ENCODE results near the gene ADORA3. TPM values are rescaled to one million over a fixed set of nuclear protein-coding genes. Genes with fewer than 3 reads are reported as not detected.
A peak's percentile ranks its signal among the peaks of the same experiment; 100 is the strongest.

Gene ADORA3
- total and polyA plus RNA-seq, 2 of the 8 experiments (the other 6 are each of a cell fraction or from before 2014, with no cell fraction given) = 0.03 TPM; not detected in 1

- no peak overlapping the region for H2BK12ac ChIP-seq (ENCODE audit: low read depth, low read length)
- TF ChIP-seq BACH1 (IDR thresholded peaks at IDR 0.05; ENCODE audit: low read length) (no peak), BCL11A (IDR thresholded peaks at IDR 0.05; ENCODE audit: low read depth in 2 of 2, low read length in 2 of 2) (no peak), SP2 (IDR thresholded peaks at IDR 0.05; ENCODE audit: low read length) (no peak), HDAC2 (IDR thresholded peaks at IDR 0.05; ENCODE audit: borderline replicate concordance in 1 of 2, low read depth in 2 of 2, low read length in 2 of 2) (no peak), EGR1 (IDR thresholded peaks at IDR 0.05; ENCODE audit: borderline replicate concordance, low read depth, low read length) (no peak), POLR2AphosphoS5 (IDR thresholded peaks at IDR 0.05; ENCODE audit: low read depth, low read length) (no peak), SAP30 (IDR thresholded peaks at IDR 0.05; ENCODE audit: insufficient read depth, insufficient replicate concordance, low read length) (no peak), CTBP2 (IDR thresholded peaks at IDR 0.05; ENCODE audit: borderline replicate concordance, insufficient read depth, insufficient read length, low read length) (no peak), KDM4A (IDR thresholded peaks at IDR 0.05; ENCODE audit: low read depth, low read length, severe bottlenecking) (no peak), TBP (IDR thresholded peaks at IDR 0.05; ENCODE audit: low read depth, low read length) (no peak), SP1 (IDR thresholded peaks at IDR 0.05; ENCODE audit: low read depth, low read length) (no peak), RBBP5 (IDR thresholded peaks at IDR 0.05; ENCODE audit: borderline replicate concordance, low read depth, low read length) (no peak), POLR2A (IDR thresholded peaks at IDR 0.05; ENCODE audit: control extremely low read depth in 1 of 2, low read depth in 2 of 2, low read length in 2 of 2) (no peak)
Measured at GRCh38 chr1:111515291-111516004, 12.0 kb upstream of the ADORA3 start.

More at GRCh38 chr1:111515291-111516004, 12.0 kb upstream of the ADORA3 start:
- Histone ChIP-seq H3K27me3 (replicated peaks in 1 of 4; ENCODE audit: control insufficient read depth in 3 of 4, extremely low read depth in 1 of 4, insufficient read depth in 3 of 4, low read length in 3 of 4) (peaks cover 0 to 1% (median 0%) of the 10 kb centered on the region in 4 experiments; a peak in 2 of 7 replicates), H2AFZ (ENCODE audit: low read length) (peak overlapping the region; percentile 93), H2BK15ac (ENCODE audit: low read length) (0 out of 2 replicates have a peak overlapping the region, but pooled peaks have one; percentile 16), H3K9ac (replicated peaks in 1 of 4; ENCODE audit: extremely low read depth in 1 of 4, low read depth in 3 of 4, low read length in 3 of 4) (no peak overlapping the region), H4K20me1 (replicated peaks in 1 of 2; ENCODE audit: control insufficient read depth in 1 of 2, insufficient read depth in 2 of 2, low read length in 2 of 2) (no peaks in the 10 kb centered on the region), H4K5ac (ENCODE audit: insufficient read length, low read depth, low read length) (peak overlapping the region; percentile 26), H3K23me2 (ENCODE audit: low read depth, low read length) (no peaks in the 10 kb centered on the region), H3K79me1 (ENCODE audit: low read depth, low read length) (no peaks in the 10 kb centered on the region), H4K91ac (replicated peaks; ENCODE audit: insufficient read length, low read length) (peak overlapping the region; percentile 81), H3K79me2 (ENCODE audit: control insufficient read depth in 1 of 2, insufficient read depth in 2 of 2, low read length in 2 of 2) (no peaks in the 10 kb centered on the region), H3K56ac (replicated peaks; ENCODE audit: insufficient read length, low read depth, low read length) (no peak overlapping the region), H3K4ac (replicated peaks; ENCODE audit: insufficient read length, low read depth, low read length) (no peak overlapping the region), H2BK5ac (ENCODE audit: low read depth, low read length) (no peak overlapping the region), H3K14ac (ENCODE audit: insufficient read length) (no peak overlapping the region), H2AK5ac (ENCODE audit: low read depth, low read length) (no peak overlapping the region), H3K18ac (ENCODE audit: extremely low read depth, low read length) (no peak overlapping the region; the same call in 1 of the 2 replicates), H3K9me3 (ENCODE audit: insufficient read depth in 2 of 2, low read depth in 1 of 2, low read length in 1 of 2) (no peaks in the 10 kb centered on the region), H2BK120ac (replicated peaks; ENCODE audit: low read depth, low read length) (no peak overlapping the region), H3K4me2 (ENCODE audit: insufficient read depth in 1 of 2, low read depth in 2 of 2, low read length in 2 of 2) (peak overlapping the region; percentile 9 to 44; a peak in 3 of 4 replicates), H3K27ac (ENCODE audit: low read depth, low read length) (no peak overlapping the region), H3K4me1 (replicated peaks in 1 of 4; ENCODE audit: control insufficient read depth in 3 of 4, insufficient read depth in 4 of 4, low read length in 3 of 4) (no peaks in the 10 kb centered on the region; a peak in 2 of 7 replicates), H2BK20ac (ENCODE audit: low read length) (no peak overlapping the region), H4K8ac (ENCODE audit: extremely low read depth, insufficient read depth, low read length) (peak overlapping the region; percentile 94), H3K23ac (ENCODE audit: insufficient read length) (no peak overlapping the region), H3K4me3 (ENCODE audit: extremely low read depth in 1 of 4, insufficient read depth in 2 of 4, low read depth in 3 of 4, low read length in 4 of 4) (peak overlapping the region in 1 of 4 experiments; percentile 30; a peak in 3 of 8 replicates), H3K36me3 (ENCODE audit: control insufficient read depth in 2 of 4, insufficient read depth in 4 of 4, low read length in 3 of 4) (no peaks in the 10 kb centered on the region)
- DNase-seq (ENCODE audit: low read depth in 1 of 2, low spot score in 2 of 2) (no peak), FAIRE-seq (no peak)
- ChIA-PET POLR2A (ENCODE audit: partially characterized antibody) (interaction anchor here (1.7 kb wide), 1 partner anchor 224 kb away, joined by 4 read pairs; the partner anchor contains the start of gene INKA2), CTCF (ENCODE audit: partially characterized antibody) (interaction anchor here (0.6 to 1.6 kb wide), 10 partner anchors 9 to 236 kb away, joined by 3 to 4 read pairs (median 4); partner anchors contain the start of genes ADORA3 and TMIGD3)
- 81% methylated on average over 26 of the region's 40 CpGs; no CpG with 5 or more reads in 1 of the 2 experiments for WGBS, 2 experiments (ENCODE audit: extremely low coverage in 1 of 2, insufficient coverage in 1 of 2, insufficient read length in 1 of 2, insufficient replicate concordance in 2 of 2, low coverage in 1 of 2, low lambda C conversion rate in 2 of 2, missing lambda C conversion rate in 1 of 2)

Measured in H1 (cell line).